Heart right ventricle (tissue), 16 donors: ENCODE data around the gene MIPEP. TPM values are rescaled to one million over a fixed set of nuclear protein-coding genes. Genes with fewer than 3 reads are reported as not detected.
A peak's percentile ranks its signal among the peaks of the same experiment; 100 is the strongest.

Source experiments
- ATAC-seq, 8 donors: fragments of 200-7000 bp; cut with Tn5 transposase; one replicate each; pipeline ENCODE4 v1.9.1; 2020; ENCODE audit warnings: mild to moderate bottlenecking in 8 of 8, moderate library complexity in 8 of 8, moderate number of reproducible peaks in 1 of 8
- DNase-seq, 2 donors: peaks; one replicate each; pipeline ENCODE4 v3.0.0-alpha.2; 2020
- H3K27ac ChIP-seq, 10 donors: fragments of 200-600 bp; sonication (generic) in 2 of 10; one replicate each; pipeline versions ENCODE4 v1.5.0 to v1.8.0; 2020 to 2022; ENCODE audit warnings: mild to moderate bottlenecking in 3 of 10
- H3K27me3 ChIP-seq, 7 donors: fragments of 200-600 bp; one replicate each; pipeline ENCODE4 v1.8.0; 2021 to 2022; ENCODE audit warnings: mild to moderate bottlenecking in 2 of 7
- H3K36me3 ChIP-seq, 9 donors: fragments of 200-600 bp; sonication (generic) in 1 of 9; one replicate each; pipeline versions ENCODE4 v1.5.0 to v1.8.0; 2020 to 2022; ENCODE audit warnings: mild to moderate bottlenecking in 2 of 9
- H3K4me1 ChIP-seq, 9 donors: fragments of 200-600 bp; sonication (generic) in 1 of 9; one replicate each; pipeline versions ENCODE4 v1.5.0 to v1.8.0; 2020 to 2022; ENCODE audit warnings: mild to moderate bottlenecking in 4 of 9
- H3K4me3 ChIP-seq, 10 donors: fragments of 200-600 bp; sonication (generic) in 2 of 10; one replicate each; pipeline versions ENCODE4 v1.5.0 to v1.8.0; 2020 to 2022; ENCODE audit warnings: mild to moderate bottlenecking in 7 of 10, moderate library complexity in 2 of 10
- H3K9me3 ChIP-seq, 11 donors: fragments of 200-600 bp in 10 of 11; sonication (generic) in 2 of 11; one replicate each; pipeline versions ENCODE4 v1.5.0 to v1.8.0; 2013 to 2022; ENCODE audit warnings: mild to moderate bottlenecking in 2 of 11, control low read depth in 1 of 11, moderate library complexity in 1 of 11
- WGBS, 2 donors: extraction: QIAGEN DNeasy Blood & Tissue Kit; methylation state at CpG; one replicate each; pipeline ENCODE4 v1.1.7; 2013; ENCODE audit warnings: inconsistent platforms in 1 of 2; 5-methylcytosine and 5-hydroxymethylcytosine counted together
- intact Hi-C, 10 donors: fragments of 100-400 bp; cut with DNase I; formaldehyde crosslinking; loops; one replicate each; pipeline versions ENCODE4 v1.11.1 to v1.14.2; 2022
- polyA plus RNA-seq, 2 donors: library from polyadenylated mRNA; stranded (reverse); fragments of 200-250 nt; gene quantifications; one replicate each; pipeline ENCODE4 v1.2.3, GENCODE V29; 2013
- total RNA-seq, 10 donors: library from RNA; stranded (reverse); fragmentation: NEBNext Ultra II Directional in 3 of 10; extraction: Animal tissue kit (Norgen Biotek cat#: 25700) in 3 of 10; gene quantifications; one replicate each; pipeline versions ENCODE4 v1.2.1 to v1.2.4, GENCODE V29; 2021 to 2023
- TF ChIP-seq, protein P1 (sequence below), 9 donors: fragments of 200-600 bp; sonication (generic) in 2 of 9; IDR thresholded peaks; one replicate each; pipeline versions ENCODE4 v1.5.0 to v1.8.0; 2021 to 2022; ENCODE audit warnings: antibody characterized with exemption in 9 of 9, mild to moderate bottlenecking in 5 of 9, moderate library complexity in 1 of 9
- donor health status: Arrhythmogenic right ventricular cardiomyopathy.
- donor health status: ischemic (EF 13 %, LVEDD 7.1; RV severe dilation, severe dysfunction).
- donor health status: healthy with polysubstance abuse.
- donor health status: DM: no; HTN: yes; CAD: no.
- donor health status: DM: no; HTN: no; CAD: no.
- donor health status: ischemic (EF 25% LVEDD 6.9; RV normal size, moderate dysfunction).
- donor health status: ischemic (EF 25% LVEDD 5.7; RV mildly dilated, moderate dysfunction).
- donor health status: healthy.
- donor health status: DM: yes; HTN: yes; CAD: no.
- donor health status: Ischemic cardiomyopathy.
- donor health status: ischemic (EF 35%, LVEDD 5.7; RV mildly dilated, moderate dysfunction).
- donor health status: nonischemic (EF 11% LVEDD 7.7; RV severe dilation, severe dysfunction).
- donor health status: DM: yes; HTN: yes; CAD: no.
- donor health status: PGD.
- donor health status: ischemic (EF 29% LVEDD 5.4; RV normal size, mild dysfunction).
- donor health status: nonischemic (EF 23%, LVEDD 6.1; RV moderate dilation, normal function).

The MIPEP gene
- total and polyA plus RNA-seq, 12 donors = 23.4 to 83.4 (median 44.1) TPM

DNA sequence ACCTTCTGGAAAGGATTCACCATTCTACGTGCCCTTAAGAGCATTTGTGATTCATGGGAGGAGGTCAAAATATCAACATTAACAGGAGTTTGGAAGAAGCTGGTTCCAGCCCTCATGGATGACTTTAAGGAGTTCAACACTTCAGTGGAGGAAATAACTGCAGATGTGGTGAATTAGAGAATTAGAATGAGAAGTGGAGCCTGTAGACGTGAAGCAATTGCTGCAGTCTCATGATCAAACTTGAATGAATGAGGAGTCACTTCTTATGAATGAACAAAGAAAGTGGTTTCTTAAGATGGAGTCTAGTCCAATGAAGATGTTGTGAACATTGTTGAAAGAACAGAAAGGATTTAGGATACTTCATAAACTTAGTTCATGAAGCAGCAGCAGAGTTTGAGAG, 189.9 kb downstream of the MIPEP start:
- TF ChIP-seq, protein P1, sequence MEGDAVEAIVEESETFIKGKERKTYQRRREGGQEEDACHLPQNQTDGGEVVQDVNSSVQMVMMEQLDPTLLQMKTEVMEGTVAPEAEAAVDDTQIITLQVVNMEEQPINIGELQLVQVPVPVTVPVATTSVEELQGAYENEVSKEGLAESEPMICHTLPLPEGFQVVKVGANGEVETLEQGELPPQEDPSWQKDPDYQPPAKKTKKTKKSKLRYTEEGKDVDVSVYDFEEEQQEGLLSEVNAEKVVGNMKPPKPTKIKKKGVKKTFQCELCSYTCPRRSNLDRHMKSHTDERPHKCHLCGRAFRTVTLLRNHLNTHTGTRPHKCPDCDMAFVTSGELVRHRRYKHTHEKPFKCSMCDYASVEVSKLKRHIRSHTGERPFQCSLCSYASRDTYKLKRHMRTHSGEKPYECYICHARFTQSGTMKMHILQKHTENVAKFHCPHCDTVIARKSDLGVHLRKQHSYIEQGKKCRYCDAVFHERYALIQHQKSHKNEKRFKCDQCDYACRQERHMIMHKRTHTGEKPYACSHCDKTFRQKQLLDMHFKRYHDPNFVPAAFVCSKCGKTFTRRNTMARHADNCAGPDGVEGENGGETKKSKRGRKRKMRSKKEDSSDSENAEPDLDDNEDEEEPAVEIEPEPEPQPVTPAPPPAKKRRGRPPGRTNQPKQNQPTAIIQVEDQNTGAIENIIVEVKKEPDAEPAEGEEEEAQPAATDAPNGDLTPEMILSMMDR (IDR thresholded peaks at IDR 0.05) = no peak
- intact Hi-C loops = no loop called here
- no peaks in the 10 kb centered on the region for H3K9me3 ChIP-seq
- H3K27ac ChIP-seq = no peak overlapping the region
- 91 to 100% methylated on average over 2 of the region's 2 CpGs for WGBS, 2 donors
- H3K4me1 ChIP-seq = peaks cover 0 to 47% (median 26%) of the 10 kb centered on the region in 9 donors
- H3K36me3 ChIP-seq = no peaks in the 10 kb centered on the region
- ATAC-seq = no peak
- no peak for DNase-seq
- no peaks in the 10 kb centered on the region for H3K27me3 ChIP-seq
- no peak overlapping the region for H3K4me3 ChIP-seq

DNA sequence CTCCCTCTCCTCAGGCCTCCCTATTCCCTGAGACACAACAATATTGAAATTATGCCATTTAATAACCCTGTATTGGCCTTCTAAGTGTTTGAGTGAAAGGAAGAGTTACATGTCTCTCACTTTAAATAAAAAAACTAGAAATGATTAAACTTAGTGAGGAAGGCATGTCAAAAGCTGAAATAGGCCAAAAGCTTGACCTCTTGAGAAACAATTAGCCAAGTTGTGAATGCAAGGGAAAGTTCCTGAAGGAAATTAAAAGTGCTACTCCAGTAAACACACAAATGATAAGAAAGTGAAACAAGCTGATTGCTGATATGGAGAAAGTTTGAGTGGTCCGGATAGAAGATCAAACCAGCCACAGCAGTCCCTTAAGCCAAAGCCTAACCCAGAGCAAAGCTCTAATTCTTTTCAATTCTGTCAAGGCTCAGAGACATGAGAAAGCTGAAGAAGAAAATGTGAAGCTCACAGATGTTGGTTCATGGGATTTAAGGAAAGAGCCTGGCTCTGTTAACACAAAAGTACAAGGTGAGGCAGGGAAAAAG, 191.4 kb downstream of the MIPEP start:
- intact Hi-C loops = no loop called here
- no peaks in the 10 kb centered on the region for H3K36me3 ChIP-seq
- WGBS, 2 donors = 50 to 57% methylated on average over 1 of the region's 1 CpG
- peaks cover 0 to 37% (median 22%) of the 10 kb centered on the region in 9 donors for H3K4me1 ChIP-seq
- H3K9me3 ChIP-seq = no peaks in the 10 kb centered on the region
- TF ChIP-seq, protein P1 (IDR thresholded peaks at IDR 0.05) = no peak
- ATAC-seq = no peak
- no peak for DNase-seq
- no peak overlapping the region for H3K4me3 ChIP-seq
- peak overlapping the region in 4 of 10 donors; percentile 5 to 37 (median 10) for H3K27ac ChIP-seq
- H3K27me3 ChIP-seq = no peaks in the 10 kb centered on the region

DNA sequence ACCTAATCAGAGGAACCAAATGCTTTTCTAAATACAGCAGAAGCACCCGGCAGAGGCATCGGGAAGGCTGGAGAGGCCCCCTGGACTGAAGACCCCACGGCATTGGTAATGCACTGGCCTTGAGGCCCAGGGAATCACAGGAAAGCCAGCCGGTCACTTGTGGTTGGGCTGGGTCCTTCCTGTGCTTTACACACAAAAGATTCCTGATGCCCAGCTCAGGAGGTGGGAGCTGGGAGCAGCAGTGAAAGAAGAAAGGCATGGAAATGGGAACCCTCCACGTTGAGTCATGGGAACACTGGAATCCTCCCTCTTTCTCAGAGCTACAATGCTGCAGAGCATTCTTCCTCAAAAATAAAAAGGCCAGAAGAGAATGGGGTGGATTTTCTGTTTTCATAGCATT, 192.6 kb downstream of the MIPEP start:
- Histone ChIP-seq H3K4me1 (peaks cover 0 to 25% (median 15%) of the 10 kb centered on the region in 9 donors), H3K9me3 (no peaks in the 10 kb centered on the region), H3K27me3 (no peaks in the 10 kb centered on the region), H3K36me3 (no peaks in the 10 kb centered on the region), H3K27ac (peak overlapping the region in 7 of 10 donors; percentile 16 to 75 (median 47)), H3K4me3 (no peak overlapping the region)
- ATAC-seq (peak in 2 of 8 donors; percentile 3 to 15), DNase-seq (no peak)
- WGBS, 2 donors = 61 to 78% methylated on average over 5 of the region's 5 CpGs
- intact Hi-C loops = no loop called here
- TF ChIP-seq, protein P1 (IDR thresholded peaks at IDR 0.05) = no peak

DNA sequence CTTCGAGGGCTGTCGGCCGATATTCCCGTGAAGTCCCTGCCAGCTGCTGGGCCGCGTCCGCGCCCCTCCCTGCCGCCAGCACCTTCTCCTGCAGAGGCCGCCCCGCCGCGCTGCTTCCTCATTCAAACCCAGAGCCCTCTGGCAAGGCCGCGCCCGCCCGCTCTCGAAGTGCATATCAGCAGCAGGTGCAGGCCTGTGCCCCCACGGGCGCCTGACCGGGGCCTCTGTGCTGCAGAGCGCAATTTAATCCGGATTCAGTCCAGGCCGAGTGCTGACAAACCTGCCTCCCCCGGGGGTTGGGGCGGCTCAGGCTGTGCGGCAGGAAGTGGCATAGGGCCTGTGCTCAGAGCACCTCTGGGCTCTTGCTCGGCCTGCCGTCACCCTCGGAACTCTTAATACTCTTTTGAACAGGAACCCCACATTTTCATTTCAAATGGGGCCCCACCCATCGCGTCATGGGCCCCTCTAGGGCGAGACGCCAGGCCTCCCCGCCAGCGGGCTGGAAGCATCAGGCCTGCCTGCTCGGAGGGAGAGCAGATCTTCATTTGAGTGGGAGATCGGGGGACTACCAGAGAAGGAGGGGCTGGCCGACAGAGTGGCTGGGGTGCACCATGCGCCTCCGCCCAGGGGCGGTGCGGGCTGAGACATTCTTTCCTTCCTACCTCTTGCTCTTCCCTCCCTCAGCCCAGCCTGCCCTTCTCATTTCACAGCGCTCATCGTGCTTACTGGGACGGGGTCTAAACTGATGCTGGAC, 193.3 kb downstream of the MIPEP start:
- intact Hi-C loops = no loop called here
- peak overlapping the region in 8 of 10 donors; percentile 6 to 44 (median 32) for H3K4me3 ChIP-seq
- peak; percentile 55 to 85 (median 68) for ATAC-seq
- H3K27me3 ChIP-seq = no peaks in the 10 kb centered on the region
- H3K27ac ChIP-seq = peak overlapping the region in 8 of 10 donors; percentile 20 to 75 (median 49)
- peaks cover 0 to 25% (median 15%) of the 10 kb centered on the region in 9 donors for H3K4me1 ChIP-seq
- no peaks in the 10 kb centered on the region for H3K36me3 ChIP-seq
- TF ChIP-seq, protein P1 (IDR thresholded peaks at IDR 0.05) = peak in 1 of 9 donors; percentile 8
- WGBS, 2 donors = 38 to 55% methylated on average over 46 of the region's 46 CpGs
- peak; percentile 37 to 51 for DNase-seq
- H3K9me3 ChIP-seq = no peaks in the 10 kb centered on the region
